ENCODE measurements around the gene TSPAN9.
A peak's percentile ranks its signal among the peaks of the same experiment; 100 is the strongest.

- peak; percentile 40; the same call in 1 of the 2 replicates for TF ChIP-seq CTCF (conservative IDR thresholded peaks at IDR 0.05; ENCODE audit: low read depth, low read length)
- no peak for TF ChIP-seq EZH2 (IDR thresholded peaks at IDR 0.05; ENCODE audit: borderline replicate concordance, low read depth, low read length, poor library complexity, severe bottlenecking)
Observed at GRCh38 chr12:3035815-3036702, 41.1 kb upstream of the TSPAN9 start.
